GM18498 (cell line): Measurements from ENCODE around the gene ZNF775.

ENCODE experiments used
- ATAC-seq: cut with Tn5 transposase; IDR thresholded peaks from one replicate; pipeline ENCODE4 v1.9.1; 2021; ENCODE audit warnings: mild to moderate bottlenecking, moderate library complexity; ENCODE audit not compliant: unreplicated experiment

Gene ZNF775

DNA sequence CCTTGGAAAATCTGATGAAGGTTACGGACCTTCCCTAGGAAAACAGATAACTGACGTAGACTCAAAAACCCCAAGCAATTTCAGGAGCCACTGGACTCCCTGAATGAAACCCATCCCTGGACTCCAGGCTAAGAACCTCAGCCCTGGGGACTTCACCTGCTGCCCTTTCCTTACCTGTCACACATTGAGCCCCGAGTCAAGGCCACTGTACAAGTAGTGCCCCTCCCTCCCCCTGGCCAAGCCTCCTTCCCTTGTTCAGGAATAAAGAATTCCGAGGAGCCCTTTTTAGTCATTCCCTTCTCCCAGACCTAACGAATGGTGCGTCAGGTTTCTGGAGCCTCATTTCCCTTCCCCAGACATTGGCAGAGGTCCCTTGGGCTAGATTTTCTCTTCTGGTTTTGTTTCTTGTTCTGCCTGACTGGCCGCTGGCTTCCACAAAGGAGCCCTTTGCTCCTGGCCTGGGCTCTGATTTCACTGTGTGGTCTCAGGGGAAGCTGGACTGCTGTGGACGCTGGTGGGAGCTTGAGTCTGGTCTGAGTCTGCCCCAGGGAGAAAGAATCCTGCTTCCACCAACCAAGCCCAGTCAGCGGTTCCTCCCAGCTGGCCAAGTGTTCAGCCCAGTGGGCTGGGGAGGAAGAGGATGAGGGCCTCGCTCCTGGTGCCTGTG lies 31.7 kb downstream of the ZNF775 start:
- no peak for ATAC-seq

GRCh38 chr7:150411606-150412005 lies 32.5 kb downstream of the ZNF775 start:
- ATAC-seq: no peak

GRCh38 chr7:150412016-150412415 lies 32.9 kb downstream of the ZNF775 start:
- no peak for ATAC-seq

DNA sequence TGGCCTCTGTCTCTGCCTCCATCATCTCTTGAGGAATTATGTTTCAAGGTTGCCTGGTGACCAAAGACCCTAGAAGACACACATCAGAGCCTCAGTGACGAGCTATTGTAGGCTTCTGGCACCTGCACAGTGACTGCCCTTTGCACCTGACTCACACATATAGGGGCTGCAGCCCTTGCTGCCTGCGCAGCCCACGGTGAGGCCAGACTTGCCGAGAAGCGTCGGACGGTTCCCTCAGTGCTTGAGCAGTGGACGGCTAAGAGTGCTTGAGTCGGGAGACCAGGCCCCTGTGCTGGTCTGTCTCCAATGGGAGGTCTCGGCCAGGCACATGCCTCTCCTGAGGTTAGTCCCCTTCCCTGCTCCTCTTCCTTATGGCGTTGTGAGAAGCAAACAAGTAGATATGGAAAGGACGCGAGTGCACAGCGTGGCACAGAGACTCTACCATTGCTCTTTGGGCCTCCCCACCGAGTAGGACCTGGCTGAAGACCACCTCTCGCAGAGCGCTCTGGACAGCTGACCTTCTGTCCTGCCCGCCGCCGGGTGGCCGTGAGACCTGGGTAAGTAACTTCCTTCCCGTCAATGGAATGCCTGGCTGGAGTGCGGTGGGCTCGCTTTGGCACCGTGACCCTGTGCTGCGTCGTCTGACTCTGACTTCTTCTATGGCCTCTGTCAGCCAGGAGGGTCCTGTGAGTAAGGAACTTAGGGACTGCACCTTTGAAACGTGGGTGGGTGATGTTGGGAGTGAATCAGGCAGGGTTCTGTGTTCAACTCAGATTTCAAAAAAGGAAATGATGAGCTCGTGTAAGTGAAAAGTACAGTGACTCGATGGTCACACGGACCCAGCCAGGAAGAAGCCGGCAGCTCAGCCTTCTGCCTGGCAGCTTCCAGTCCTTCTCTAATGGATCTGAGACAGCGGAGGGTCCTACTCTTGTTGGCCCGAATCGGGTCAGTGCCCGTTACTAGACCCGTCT lies 33.7 kb downstream of the ZNF775 start:
- no peak for ATAC-seq

GRCh38 chr7:150413640-150414081 lies 34.5 kb downstream of the ZNF775 start:
- no peak for ATAC-seq

DNA sequence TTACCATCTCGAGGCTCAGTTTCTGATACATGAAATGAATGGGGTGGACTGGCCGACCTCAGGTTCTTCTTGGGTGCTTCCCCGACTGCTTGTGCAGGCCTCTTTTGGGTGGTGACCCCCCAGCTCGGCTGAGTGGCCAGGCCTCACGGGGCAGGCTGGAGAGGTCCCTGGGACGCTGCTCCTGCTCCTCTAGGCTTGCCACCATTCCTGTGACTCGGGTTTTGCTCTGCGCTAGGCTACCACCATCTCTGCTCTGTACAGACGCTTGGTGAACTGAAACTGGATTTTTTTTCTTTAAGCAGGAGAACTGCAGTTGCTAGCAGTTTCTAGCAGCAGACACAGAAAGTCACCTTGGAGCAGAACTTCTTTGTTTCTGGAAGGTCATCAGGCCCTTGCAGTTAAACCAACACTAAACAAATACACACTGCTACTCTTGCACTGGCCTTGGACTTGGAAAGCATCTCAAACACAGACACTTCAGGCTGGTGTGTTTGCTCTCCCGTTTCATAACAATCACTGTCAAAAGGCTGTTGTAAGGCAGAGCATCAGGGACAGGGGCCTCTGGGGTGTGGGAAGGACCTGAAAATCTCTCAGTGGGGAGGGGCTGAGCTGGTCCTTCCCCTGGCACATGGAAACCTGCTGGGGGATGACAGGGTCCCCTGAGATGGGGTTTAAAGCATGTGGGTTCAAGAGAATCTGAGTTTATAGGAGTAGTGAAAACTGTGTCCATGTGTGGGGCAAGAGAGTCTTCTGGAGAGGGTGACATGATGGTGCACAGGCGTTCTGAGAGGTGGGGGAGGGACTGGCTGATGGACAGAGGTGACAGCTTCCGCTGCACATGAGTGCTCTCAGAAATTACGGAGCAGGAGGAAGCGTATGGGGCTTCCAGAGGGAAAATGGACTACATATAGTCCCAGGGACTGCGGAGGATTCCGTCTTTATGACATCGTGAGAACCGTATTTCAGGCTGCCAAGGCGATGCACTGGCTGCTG lies 36.3 kb downstream of the ZNF775 start:
- ATAC-seq: no peak

DNA sequence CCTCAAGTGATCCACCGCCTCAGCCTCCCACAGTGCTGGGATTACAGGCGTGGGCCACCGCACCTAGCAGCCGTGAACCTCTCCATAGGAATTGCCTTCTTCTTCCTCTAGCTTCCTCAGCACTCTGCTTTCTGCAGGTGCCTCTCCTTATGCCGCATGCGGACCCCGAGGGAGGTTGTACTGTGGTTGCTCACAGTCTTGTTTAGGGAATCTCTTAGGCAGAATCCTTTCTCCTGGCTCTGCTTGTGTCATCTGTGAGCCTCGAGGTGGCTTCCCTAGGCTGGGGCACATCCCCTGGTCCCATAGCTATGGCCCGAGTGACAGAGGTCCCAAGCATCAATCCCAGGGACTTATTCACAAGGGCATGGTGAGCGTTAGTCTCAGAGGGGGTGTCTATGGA lies 38.1 kb downstream of the ZNF775 start:
- ATAC-seq: no peak

- ATAC-seq: no peak
Observed at GRCh38 chr7:150417863-150418262, 38.7 kb downstream of the ZNF775 start.

DNA sequence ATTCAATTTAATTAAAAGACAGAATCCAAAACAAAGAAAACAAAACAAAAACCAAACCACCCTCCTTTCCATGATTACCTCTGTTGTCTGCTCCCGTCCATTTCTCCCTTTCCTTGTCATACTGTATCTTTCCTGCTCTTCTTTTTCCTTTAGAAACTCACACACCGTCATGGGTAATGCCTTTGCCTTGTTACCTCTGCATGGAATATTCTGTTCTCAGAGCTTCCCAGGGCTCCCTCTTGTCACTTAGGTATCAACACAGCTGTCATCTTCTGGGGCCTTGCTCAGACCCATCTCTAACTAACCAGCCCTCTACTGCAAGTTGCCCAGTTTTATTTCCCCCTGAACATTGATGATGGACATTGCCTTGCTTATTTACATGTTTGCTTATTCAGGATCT lies 41.1 kb downstream of the ZNF775 start:
- no peak for ATAC-seq

- ATAC-seq: peak; percentile 95
Observed at GRCh38 chr7:150420987-150421674, 42.0 kb downstream of the ZNF775 start.

DNA sequence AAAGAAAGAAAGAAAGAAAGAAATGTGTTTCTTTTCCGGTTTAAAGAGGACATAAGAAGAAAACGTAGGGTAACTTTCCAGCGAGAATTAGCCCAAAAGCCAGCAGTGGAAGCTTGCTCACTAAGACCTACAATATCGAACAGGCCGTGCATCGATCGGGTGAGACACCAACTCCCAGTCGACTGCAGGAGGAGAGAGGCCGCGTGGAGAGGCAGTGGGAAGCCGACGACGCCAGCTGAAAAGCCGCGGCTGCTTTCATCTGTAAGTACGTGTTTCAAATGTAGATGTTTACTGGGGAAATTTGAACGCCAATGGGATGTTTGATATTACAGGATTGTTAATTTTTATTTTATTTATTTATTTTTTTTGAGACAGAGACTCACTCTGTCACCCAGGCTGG lies 42.7 kb downstream of the ZNF775 start:
- ATAC-seq: no peak

DNA sequence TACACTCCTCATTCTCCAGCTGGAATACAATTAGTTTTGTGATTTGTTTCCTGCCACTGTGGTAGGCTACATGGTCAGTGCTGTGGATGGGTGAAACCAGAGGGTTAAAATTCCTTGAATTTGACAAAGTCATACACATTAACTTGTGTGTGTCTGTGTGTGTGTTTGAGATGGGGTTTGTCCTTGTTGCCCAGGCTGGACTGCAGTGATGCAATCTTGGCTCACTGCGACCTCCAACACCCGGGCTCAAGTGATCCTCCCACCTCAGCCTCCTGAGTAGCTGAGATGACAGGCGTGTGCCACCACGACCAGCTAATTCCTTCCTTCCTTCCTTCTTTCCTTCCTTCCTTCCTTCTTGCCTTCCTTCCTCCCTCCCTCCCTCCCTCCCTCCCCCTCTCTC lies 46.5 kb downstream of the ZNF775 start:
- ATAC-seq: no peak

DNA sequence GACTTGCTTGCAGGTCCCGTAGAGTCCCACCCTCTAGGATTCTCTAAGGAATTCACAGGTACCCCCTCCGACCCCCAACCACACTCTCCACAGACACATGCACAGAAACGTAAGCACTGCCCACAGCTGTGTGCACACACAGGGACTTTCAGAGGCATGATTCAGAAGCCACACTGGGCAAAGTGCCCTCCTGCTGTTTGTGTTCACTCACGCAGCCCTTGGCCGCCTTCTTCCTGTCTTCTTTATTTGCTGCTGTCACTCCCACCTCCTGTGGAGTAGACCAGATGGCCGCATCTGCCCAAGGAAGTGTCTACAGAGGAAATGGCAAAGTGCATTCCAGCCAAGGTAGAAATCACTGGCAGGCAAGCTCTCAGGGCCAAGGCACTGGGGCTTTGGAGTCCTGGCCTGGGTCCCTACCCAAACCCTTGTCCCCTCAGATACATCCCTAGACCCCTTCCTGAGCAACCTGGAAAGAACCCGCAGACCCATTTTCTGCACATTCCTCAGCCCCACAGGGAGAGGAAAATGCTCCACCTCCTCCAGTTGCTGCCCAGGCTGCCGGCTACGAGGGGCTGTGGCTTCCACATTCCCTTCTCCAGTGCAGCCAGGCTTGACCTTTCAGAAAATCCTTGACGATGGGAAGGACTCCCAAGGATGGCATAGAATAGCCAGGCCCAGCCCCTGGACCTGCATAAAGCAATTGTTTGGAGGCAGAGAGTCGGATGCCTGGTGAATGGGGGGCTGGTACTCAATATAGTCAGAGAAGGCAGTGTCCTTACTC lies 49.7 kb downstream of the ZNF775 start:
- peak; percentile 50 for ATAC-seq

- no peak for ATAC-seq
Observed at GRCh38 chr7:150429699-150430098, 50.6 kb downstream of the ZNF775 start.

DNA sequence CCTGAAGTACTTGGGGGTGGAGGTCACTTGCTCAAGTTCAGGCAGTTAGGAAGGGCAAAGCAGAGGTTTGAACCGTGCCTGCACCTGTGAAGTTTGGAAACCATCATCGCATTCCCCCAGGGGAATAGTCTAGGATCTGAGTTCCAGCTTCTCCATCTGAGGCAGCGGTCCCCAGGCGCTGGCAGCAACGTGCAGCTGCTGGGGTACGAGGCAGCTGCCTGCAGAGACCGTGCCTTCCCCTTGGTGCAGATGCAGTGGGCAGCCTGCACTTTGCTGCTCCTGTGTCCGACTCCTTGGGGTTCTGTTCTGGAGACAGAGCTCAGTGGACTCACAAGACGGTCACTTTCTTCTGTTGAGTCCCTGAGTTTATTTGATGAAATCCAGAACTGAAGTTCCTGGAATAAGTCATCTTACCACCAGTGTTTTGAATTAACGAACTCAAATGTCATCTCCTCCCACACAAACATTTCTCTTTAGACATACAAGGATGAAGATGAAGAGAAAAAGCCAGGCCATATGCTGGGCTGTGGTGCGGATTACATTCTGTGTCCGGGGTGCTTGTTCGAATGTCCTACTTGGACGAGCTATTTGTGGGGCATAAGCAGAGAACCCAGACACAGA lies 51.4 kb downstream of the ZNF775 start:
- no peak for ATAC-seq

- ATAC-seq: no peak
Observed at GRCh38 chr7:150431839-150432658, 52.9 kb downstream of the ZNF775 start.

DNA sequence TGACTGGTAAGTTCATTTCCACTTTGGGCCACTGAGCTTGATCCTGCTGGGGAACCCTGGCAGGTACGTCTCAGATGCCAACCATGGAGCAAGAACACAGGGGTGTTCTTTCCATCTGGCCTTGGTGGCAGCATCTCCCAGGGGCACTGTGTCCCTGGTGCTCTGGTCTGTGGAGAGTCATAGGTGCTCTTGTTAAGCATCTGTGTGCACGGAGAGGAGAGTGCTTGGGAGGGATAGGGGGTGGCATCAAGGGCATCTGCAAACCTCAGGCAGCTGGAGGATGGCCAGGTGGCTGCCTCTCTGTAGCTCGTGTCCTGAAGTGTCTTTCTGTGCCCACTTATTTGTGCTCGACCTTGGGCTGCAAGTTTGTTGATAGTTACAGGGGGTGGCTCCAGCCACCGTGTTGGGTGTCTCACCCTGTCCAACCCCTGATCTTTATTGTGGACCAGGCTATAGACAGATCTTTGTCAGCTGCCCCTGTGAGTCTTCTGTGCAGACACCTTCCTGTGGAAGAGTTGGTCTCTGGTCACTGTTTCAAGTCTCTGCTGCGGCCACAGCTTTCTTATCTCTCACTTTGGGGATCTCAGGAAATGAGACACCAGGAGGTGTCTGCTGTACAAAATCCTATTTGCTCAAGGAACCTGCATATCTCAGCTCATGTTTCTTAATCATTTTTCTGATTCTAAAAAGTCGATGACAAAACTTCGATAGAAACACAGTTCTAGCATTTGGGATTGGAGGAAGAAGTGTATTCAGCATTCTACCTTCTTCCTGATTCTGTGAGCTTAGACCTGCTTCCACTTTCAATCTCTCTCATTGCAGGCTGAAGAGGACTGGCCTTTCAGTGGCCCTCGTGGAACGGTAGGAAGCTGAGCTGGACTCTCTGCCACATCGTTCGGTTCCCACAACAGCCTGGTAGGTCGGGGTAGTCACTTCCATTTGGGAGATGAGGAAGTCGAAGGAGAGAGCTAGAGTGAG lies 54.1 kb downstream of the ZNF775 start:
- peak; percentile 33 for ATAC-seq
